GM10248 (cell line): ENCODE results near the gene PRKCZ.

ENCODE experiments used
- CTCF ChIA-PET: fragments of 300-600 bp; sonication (Branson Sonifier 250); formaldehyde crosslinking; extraction: SDS; loops from one replicate; lab custom pipeline; 2021; ENCODE audit warnings: antibody characterized with exemption; lab: Yijun Ruan, JAX
- POLR2A ChIA-PET: fragments of 350-650 bp; sonication (Branson Sonifier 250); formaldehyde crosslinking; extraction: SDS; loops from one replicate; lab custom pipeline; 2020; ENCODE audit warnings: antibody characterized with exemption; lab: Yijun Ruan, JAX
- DNase-seq: peaks from one replicate; pipeline ENCODE4 v3.0.0; 2012; ENCODE audit errors: extremely low spot score
- TF ChIP-seq, protein P1 (sequence below): IDR thresholded peaks from 2 replicates; pipeline ENCODE4 v1.5.1; 2012; ENCODE audit warnings: mild to moderate bottlenecking, low read depth; ENCODE audit errors: extremely low read depth, missing control alignments, control extremely low read depth

The PRKCZ gene

DNA sequence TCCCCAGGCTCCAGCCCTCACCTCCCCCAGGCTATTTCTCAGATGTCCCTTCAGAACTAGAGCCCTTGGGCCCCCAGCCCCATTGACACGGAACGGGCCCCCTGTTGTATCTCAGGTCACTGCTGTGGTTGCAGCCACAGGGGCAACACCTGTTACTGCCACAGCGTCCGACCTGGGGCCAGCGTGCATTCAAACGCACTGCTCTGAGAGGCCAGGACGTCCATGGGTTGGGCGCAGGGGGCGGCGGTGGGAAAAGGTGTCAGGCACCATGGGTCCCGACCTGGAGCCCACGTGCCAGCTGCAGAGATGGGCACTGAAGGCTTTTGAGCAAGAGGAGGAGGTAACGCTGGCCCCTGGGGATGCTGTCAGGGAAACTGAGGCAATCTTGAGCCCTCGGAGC, 131.1 kb downstream of the PRKCZ start:
- CTCF ChIA-PET: no interaction called here
- TF ChIP-seq, protein P1, sequence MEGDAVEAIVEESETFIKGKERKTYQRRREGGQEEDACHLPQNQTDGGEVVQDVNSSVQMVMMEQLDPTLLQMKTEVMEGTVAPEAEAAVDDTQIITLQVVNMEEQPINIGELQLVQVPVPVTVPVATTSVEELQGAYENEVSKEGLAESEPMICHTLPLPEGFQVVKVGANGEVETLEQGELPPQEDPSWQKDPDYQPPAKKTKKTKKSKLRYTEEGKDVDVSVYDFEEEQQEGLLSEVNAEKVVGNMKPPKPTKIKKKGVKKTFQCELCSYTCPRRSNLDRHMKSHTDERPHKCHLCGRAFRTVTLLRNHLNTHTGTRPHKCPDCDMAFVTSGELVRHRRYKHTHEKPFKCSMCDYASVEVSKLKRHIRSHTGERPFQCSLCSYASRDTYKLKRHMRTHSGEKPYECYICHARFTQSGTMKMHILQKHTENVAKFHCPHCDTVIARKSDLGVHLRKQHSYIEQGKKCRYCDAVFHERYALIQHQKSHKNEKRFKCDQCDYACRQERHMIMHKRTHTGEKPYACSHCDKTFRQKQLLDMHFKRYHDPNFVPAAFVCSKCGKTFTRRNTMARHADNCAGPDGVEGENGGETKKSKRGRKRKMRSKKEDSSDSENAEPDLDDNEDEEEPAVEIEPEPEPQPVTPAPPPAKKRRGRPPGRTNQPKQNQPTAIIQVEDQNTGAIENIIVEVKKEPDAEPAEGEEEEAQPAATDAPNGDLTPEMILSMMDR: no peak
- DNase-seq: no peak
- POLR2A ChIA-PET: no interaction called here

DNA sequence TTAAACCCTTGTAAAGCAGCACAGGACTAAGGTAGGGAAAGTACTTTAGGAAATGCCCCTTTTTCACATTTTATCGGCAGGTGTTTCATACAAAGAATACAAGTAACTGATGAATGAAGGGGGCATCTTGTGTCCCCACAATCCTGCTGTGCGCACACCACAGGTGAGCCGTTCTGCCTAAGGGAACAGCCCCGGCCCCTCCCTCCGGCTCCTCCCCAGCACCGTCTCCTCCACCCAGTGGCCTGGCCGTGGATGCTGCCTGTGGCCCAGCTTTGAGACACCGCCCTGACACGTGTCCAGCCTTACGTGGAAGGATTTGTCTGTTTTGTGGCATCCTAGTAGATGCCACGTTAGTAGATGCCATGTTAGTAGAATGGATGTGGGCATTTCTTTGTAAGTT, 131.5 kb downstream of the PRKCZ start:
- ChIA-PET CTCF (no interaction called here), POLR2A (no interaction called here)
- TF ChIP-seq, protein P1: no peak
- DNase-seq: no peak

DNA sequence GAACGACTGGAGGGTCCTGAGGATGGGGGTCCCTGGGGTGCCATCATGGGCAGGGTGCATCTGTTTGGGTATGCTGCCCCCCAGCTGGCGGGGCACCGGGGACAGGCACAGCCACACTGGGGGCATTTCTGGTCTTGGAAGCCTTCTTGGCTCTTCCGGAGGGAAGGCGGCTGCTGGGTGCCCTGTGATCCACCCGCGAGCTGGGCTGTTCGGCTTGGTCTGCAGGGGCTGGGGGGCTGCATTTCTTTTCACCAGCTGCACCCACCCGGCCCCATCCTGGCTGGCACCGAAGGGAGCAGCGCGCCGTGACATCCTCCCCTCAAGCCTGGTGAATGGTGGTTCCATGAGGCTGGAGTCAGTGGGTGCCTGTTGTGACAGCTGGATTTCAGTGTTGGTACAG, 132.2 kb downstream of the PRKCZ start:
- no peak for DNase-seq
- TF ChIP-seq, protein P1: no peak
- CTCF ChIA-PET: interaction anchor here (3.4 kb wide), 1 partner anchor 8 kb away, joined by 12 read pairs; no protein-coding TSS in a partner anchor
- POLR2A ChIA-PET: no interaction called here

GRCh38 chr1:2183937-2184334, 133.7 kb downstream of the PRKCZ start:
- ChIA-PET POLR2A (no interaction called here), CTCF (interaction anchor here (3.4 kb wide), 1 partner anchor 9 kb away, joined by 12 read pairs; no protein-coding TSS in a partner anchor)
- DNase-seq: no peak
- TF ChIP-seq, protein P1: no peak

GRCh38 chr1:2184531-2184930, 134.3 kb downstream of the PRKCZ start:
- CTCF ChIA-PET: interaction anchor here (3.4 kb wide), 1 partner anchor 10 kb away, joined by 12 read pairs; no protein-coding TSS in a partner anchor
- TF ChIP-seq, protein P1: no peak
- POLR2A ChIA-PET: no interaction called here
- DNase-seq: no peak

DNA sequence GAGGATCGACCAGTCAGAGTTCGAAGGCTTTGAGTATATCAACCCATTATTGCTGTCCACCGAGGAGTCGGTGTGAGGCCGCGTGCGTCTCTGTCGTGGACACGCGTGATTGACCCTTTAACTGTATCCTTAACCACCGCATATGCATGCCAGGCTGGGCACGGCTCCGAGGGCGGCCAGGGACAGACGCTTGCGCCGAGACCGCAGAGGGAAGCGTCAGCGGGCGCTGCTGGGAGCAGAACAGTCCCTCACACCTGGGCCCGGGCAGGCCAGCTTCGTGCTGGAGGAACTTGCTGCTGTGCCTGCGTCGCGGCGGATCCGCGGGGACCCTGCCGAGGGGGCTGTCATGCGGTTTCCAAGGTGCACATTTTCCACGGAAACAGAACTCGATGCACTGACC, 134.7 kb downstream of the PRKCZ start:
- no peak for DNase-seq
- ChIA-PET POLR2A (no interaction called here), CTCF (interaction anchor here (3.4 kb wide), 1 partner anchor 10 kb away, joined by 12 read pairs; no protein-coding TSS in a partner anchor)
- TF ChIP-seq, protein P1: no peak
